ENCODE results near the gene AUTS2.

DNA sequence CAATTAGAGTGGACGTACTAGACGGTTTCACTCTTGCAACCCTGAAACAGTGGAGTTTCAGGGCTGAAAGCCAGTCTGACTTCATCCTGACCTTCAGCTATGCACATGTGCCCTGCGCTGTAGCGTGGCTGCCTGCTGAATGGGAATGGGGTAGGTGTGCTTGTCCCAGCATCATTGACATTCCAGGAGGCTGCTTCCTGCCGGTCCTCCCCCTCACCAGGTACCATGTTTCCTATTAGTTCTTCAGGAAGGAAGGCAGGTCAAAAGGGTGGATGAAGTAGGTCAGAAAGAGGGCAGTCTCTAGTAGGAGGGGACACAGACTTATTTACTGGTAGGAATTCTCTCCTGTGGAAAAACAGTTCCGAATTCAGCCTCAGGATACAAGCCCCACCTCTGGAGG lies 981.9 kb downstream of the AUTS2 start:
- TF ChIP-seq, protein P1, sequence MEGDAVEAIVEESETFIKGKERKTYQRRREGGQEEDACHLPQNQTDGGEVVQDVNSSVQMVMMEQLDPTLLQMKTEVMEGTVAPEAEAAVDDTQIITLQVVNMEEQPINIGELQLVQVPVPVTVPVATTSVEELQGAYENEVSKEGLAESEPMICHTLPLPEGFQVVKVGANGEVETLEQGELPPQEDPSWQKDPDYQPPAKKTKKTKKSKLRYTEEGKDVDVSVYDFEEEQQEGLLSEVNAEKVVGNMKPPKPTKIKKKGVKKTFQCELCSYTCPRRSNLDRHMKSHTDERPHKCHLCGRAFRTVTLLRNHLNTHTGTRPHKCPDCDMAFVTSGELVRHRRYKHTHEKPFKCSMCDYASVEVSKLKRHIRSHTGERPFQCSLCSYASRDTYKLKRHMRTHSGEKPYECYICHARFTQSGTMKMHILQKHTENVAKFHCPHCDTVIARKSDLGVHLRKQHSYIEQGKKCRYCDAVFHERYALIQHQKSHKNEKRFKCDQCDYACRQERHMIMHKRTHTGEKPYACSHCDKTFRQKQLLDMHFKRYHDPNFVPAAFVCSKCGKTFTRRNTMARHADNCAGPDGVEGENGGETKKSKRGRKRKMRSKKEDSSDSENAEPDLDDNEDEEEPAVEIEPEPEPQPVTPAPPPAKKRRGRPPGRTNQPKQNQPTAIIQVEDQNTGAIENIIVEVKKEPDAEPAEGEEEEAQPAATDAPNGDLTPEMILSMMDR (IDR thresholded peaks at IDR 0.05), result no peak
- no peak for TF ChIP-seq POLR2A (IDR thresholded peaks at IDR 0.05)
